MCF 10A (cell line): Measurements from ENCODE around the gene ARHGAP28. TPM values are rescaled to one million over a fixed set of nuclear protein-coding genes. Genes with fewer than 3 reads are reported as not detected.
"Not testable (repeated sequence)": the region's sequence is repeated elsewhere in the genome, so short reads cannot be mapped to it uniquely, and the experiment has no call there.

Experiments
- BruUV-seq: library from RNA; stranded (reverse); fragments of 400-500 nt; replicated peaks from 2 replicates; lab custom pipeline; 2021; lab: Mats Ljungman, UMichigan
- CTCF ChIA-PET: fragments of 300-600 bp; sonication (Branson Sonifier 250); formaldehyde crosslinking; extraction: SDS; loops from one replicate; lab custom pipeline; 2021; ENCODE audit warnings: antibody characterized with exemption, inconsistent platforms; lab: Yijun Ruan, JAX
- POLR2A ChIA-PET: fragments of 300-600, 350-650 bp; sonication (Branson Sonifier 250); formaldehyde crosslinking; extraction: SDS; loops from one replicate; lab custom pipeline; 2020; ENCODE audit warnings: antibody characterized with exemption, inconsistent platforms; lab: Yijun Ruan, JAX
- DNase-seq: peaks from one replicate; pipeline ENCODE4 v3.0.0-alpha.2; 2018; ENCODE audit not compliant: unreplicated experiment
- H3K27ac Mint-ChIP-seq: one replicate; pipeline ENCODE4 v1.8.0; 2022; ENCODE audit warnings: mild to moderate bottlenecking, low read depth, mixed read lengths; ENCODE audit not compliant: unreplicated experiment
- H3K27me3 Mint-ChIP-seq: one replicate; pipeline ENCODE4 v1.8.0; 2022; ENCODE audit warnings: mixed read lengths; ENCODE audit not compliant: insufficient read depth, unreplicated experiment
- H3K36me3 Mint-ChIP-seq: one replicate; pipeline ENCODE4 v1.8.0; 2022; ENCODE audit warnings: mild to moderate bottlenecking, moderate library complexity, mixed read lengths; ENCODE audit not compliant: insufficient read depth, unreplicated experiment
- H3K4me1 Mint-ChIP-seq: one replicate; pipeline ENCODE4 v1.8.0; 2022; ENCODE audit warnings: mixed read lengths; ENCODE audit not compliant: insufficient read depth, unreplicated experiment
- H3K4me3 Mint-ChIP-seq: one replicate; pipeline ENCODE4 v1.8.0; 2022; ENCODE audit warnings: mild to moderate bottlenecking, moderate library complexity, mixed read lengths; ENCODE audit not compliant: unreplicated experiment
- H3K9me3 Mint-ChIP-seq: one replicate; pipeline ENCODE4 v1.8.0; 2022; ENCODE audit warnings: mixed read lengths; ENCODE audit not compliant: unreplicated experiment
- CTCF ChIP-seq: fragments of 200-600 bp; IDR thresholded peaks from one replicate; pipeline ENCODE4 v1.8.0; 2022; ENCODE audit warnings: antibody characterized with exemption, mild to moderate bottlenecking; ENCODE audit not compliant: unreplicated experiment
- intact Hi-C: fragments of 100-400 bp; cut with micrococcal nuclease; formaldehyde crosslinking; loops from 2 replicates; pipeline ENCODE4 v1.14.1; 2022
- total RNA-seq: library from RNA; stranded (reverse); gene quantifications from 2 replicates; pipeline ENCODE4 v1.2.3, GENCODE V29; 2022

The ARHGAP28 gene
- total RNA-seq, 1 experiment from 2014 or later = 3.0 TPM

GRCh38 chr18:6816154-6816553 lies 86.6 kb downstream of the ARHGAP28 start:
- no peak overlapping the region for H3K4me3 Mint-ChIP-seq
- H3K4me1 Mint-ChIP-seq = no peaks in the 10 kb centered on the region
- H3K9me3 Mint-ChIP-seq = peaks cover 7% of the 10 kb centered on the region
- DNase-seq = no peak
- no peaks in the 10 kb centered on the region for H3K27me3 Mint-ChIP-seq
- intact Hi-C loops = no loop called here
- no peaks in the 10 kb centered on the region for H3K36me3 Mint-ChIP-seq
- ChIA-PET POLR2A (no interaction called here), CTCF (interaction anchor here (0.6 kb wide), 1 partner anchor 55 kb away, joined by 3 read pairs; no protein-coding TSS in a partner anchor)
- BruUV-seq = no TSS peak
- no peak overlapping the region for H3K27ac Mint-ChIP-seq
- no peak for TF ChIP-seq CTCF

GRCh38 chr18:6819332-6819731 lies 89.8 kb downstream of the ARHGAP28 start:
- no peak for DNase-seq
- ChIA-PET POLR2A (no interaction called here), CTCF (interaction anchor here (0.6 kb wide), 1 partner anchor 280 kb away, joined by 3 read pairs; no protein-coding TSS in a partner anchor)
- no peaks in the 10 kb centered on the region for H3K4me1 Mint-ChIP-seq
- no peaks in the 10 kb centered on the region for H3K36me3 Mint-ChIP-seq
- H3K9me3 Mint-ChIP-seq = peaks cover 7% of the 10 kb centered on the region
- BruUV-seq = no TSS peak
- H3K4me3 Mint-ChIP-seq = no peak overlapping the region
- intact Hi-C loops = no loop called here
- H3K27me3 Mint-ChIP-seq = no peaks in the 10 kb centered on the region
- TF ChIP-seq CTCF = no peak
- no peak overlapping the region for H3K27ac Mint-ChIP-seq

DNA sequence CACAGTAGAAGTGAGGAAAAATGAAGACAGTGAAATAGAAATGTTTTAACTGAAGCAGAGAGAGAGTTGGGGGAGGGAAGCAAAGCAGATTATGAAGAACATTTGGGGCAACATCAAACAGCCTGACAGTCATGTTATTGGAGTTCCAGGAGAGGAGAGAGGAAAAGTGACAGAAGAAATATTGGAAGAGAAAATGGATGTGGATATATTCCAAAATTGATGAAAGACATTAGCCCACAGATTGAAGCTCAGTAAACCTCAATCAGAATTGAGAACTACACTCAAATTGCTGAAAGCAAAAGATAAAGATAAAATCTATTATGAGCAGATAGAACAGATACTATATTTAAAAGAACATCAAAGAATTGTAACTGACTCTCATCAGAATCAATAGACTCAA lies 90.8 kb downstream of the ARHGAP28 start:
- DNase-seq = no peak
- H3K9me3 Mint-ChIP-seq = peaks cover 7% of the 10 kb centered on the region
- no peak overlapping the region for H3K4me3 Mint-ChIP-seq
- POLR2A ChIA-PET = no interaction called here
- no peak overlapping the region for H3K27ac Mint-ChIP-seq
- CTCF ChIA-PET = interaction anchor here (0.6 kb wide), 1 partner anchor 1629 kb away, joined by 4 read pairs; no protein-coding TSS in a partner anchor
- no peak for TF ChIP-seq CTCF
- no peaks in the 10 kb centered on the region for H3K36me3 Mint-ChIP-seq
- no peaks in the 10 kb centered on the region for H3K27me3 Mint-ChIP-seq
- no peaks in the 10 kb centered on the region for H3K4me1 Mint-ChIP-seq
- no TSS peak for BruUV-seq
- intact Hi-C loops = no loop called here

DNA sequence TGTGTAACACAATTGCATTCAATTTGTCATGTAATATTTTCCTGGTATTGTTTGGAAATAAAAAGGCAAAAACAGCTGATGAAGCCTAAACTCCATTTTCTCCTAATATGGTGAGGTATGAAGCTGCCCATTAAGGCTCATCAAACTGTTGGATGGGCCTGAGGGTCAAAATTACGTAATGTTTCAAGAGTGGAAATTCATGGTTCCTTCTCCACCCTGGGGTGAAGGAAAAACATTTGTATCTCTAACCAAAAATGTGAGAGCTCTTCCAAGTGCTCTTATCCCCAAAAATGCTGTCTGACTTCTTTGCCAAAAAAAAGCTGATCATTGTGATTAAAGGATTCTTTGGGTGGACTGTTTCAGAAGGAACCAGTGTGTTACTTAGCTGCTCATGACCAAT lies 91.8 kb downstream of the ARHGAP28 start:
- H3K27me3 Mint-ChIP-seq = no peaks in the 10 kb centered on the region
- TF ChIP-seq CTCF = no peak
- intact Hi-C loops = no loop called here
- H3K4me3 Mint-ChIP-seq = no peak overlapping the region
- peaks cover 7% of the 10 kb centered on the region for H3K9me3 Mint-ChIP-seq
- DNase-seq = no peak
- H3K36me3 Mint-ChIP-seq = no peaks in the 10 kb centered on the region
- ChIA-PET CTCF (no interaction called here), POLR2A (no interaction called here)
- no peak overlapping the region for H3K27ac Mint-ChIP-seq
- no TSS peak for BruUV-seq
- no peaks in the 10 kb centered on the region for H3K4me1 Mint-ChIP-seq

- H3K4me1 Mint-ChIP-seq, H3K9me3 Mint-ChIP-seq, intact Hi-C loops, H3K27ac Mint-ChIP-seq, H3K27me3 Mint-ChIP-seq, H3K36me3 Mint-ChIP-seq, POLR2A ChIA-PET, DNase-seq, H3K4me3 Mint-ChIP-seq, BruUV-seq, CTCF ChIA-PET: not testable (repeated sequence)
Measured at GRCh38 chr18:6827161-6827560, 97.6 kb downstream of the ARHGAP28 start.

DNA sequence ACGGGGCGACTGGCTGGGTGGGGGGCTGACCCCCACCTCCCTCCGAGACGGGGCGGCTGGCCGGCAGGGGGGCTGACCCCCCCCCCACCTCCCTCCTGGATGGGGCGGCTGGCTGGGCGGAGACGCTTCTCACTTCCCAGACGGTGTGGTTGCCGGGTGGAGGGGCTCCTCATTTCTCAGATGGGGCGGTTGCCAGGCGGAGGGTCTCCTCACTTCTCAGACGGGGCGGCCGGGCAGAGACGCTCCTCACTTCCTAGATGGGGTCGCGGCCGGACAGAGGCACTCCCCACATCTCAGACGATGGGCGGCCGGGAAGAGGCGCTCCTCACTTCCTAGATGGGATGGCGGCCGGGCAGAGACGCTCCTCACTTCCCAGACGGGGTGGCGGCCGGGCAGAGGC lies 98.0 kb downstream of the ARHGAP28 start:
- H3K36me3 Mint-ChIP-seq, DNase-seq, intact Hi-C loops, CTCF ChIA-PET, H3K4me1 Mint-ChIP-seq, POLR2A ChIA-PET, BruUV-seq, H3K9me3 Mint-ChIP-seq, H3K27ac Mint-ChIP-seq, H3K27me3 Mint-ChIP-seq, H3K4me3 Mint-ChIP-seq: not testable (repeated sequence)
